Neuronal stem cell (in vitro differentiated cells): ENCODE results near the gene RAB44.

ENCODE experiments used
- DNase-seq: peaks from one replicate; pipeline ENCODE4 v3.0.0-alpha.2; 2013; ENCODE audit warnings: low spot score
- H2AFZ ChIP-seq: one replicate; pipeline ENCODE4 v1.6.1; 2013; ENCODE audit warnings: mild to moderate bottlenecking, low read length, inconsistent platforms
- H2AK5ac ChIP-seq: 2 replicates; pipeline ENCODE4 v1.6.1; 2013; ENCODE audit warnings: low read depth, mild to moderate bottlenecking, inconsistent platforms, low read length, moderate library complexity, mixed read lengths
- H2BK120ac ChIP-seq: 2 replicates; pipeline ENCODE4 v1.6.1; 2013; ENCODE audit warnings: low read depth, mild to moderate bottlenecking, inconsistent platforms, low read length, moderate library complexity, mixed read lengths
- H2BK12ac ChIP-seq: one replicate; pipeline ENCODE4 v1.6.1; 2013; ENCODE audit warnings: low read length, inconsistent platforms
- H2BK15ac ChIP-seq: 2 replicates; pipeline ENCODE4 v1.6.1; 2013; ENCODE audit warnings: mild to moderate bottlenecking, low read length, inconsistent platforms, mixed read lengths
- H2BK5ac ChIP-seq: one replicate; pipeline ENCODE4 v1.6.1; 2013; ENCODE audit warnings: inconsistent platforms, mild to moderate bottlenecking, low read length, moderate library complexity
- H3K14ac ChIP-seq: one replicate; pipeline ENCODE4 v1.6.1; 2013; ENCODE audit warnings: low read length, inconsistent platforms
- H3K18ac ChIP-seq: 2 replicates; pipeline ENCODE4 v1.6.1; 2013; ENCODE audit warnings: low read length, inconsistent platforms
- H3K23ac ChIP-seq: 2 replicates; pipeline ENCODE4 v1.6.1; 2013; ENCODE audit warnings: low read depth, mild to moderate bottlenecking, mixed read lengths, low read length, inconsistent platforms; ENCODE audit not compliant: poor library complexity
- H3K27ac ChIP-seq: replicated peaks from 3 replicates; pipeline ENCODE4 v1.5.1; 2013; ENCODE audit warnings: low read length, inconsistent platforms
- H3K27me3 ChIP-seq, 3 experiments: 2 replicates each; pipeline ENCODE4 v1.6.1; 2013; ENCODE audit warnings: low read length in 3 of 3, mild to moderate bottlenecking in 2 of 3, inconsistent platforms in 1 of 3, low read depth in 1 of 3, mixed read lengths in 1 of 3, moderate library complexity in 1 of 3; ENCODE audit not compliant: control insufficient read depth in 3 of 3, insufficient read depth in 3 of 3
- H3K36me3 ChIP-seq, 2 donors: replicated peaks in 1 of 2; 2 replicates each; pipeline ENCODE4 v1.6.1; 2013; ENCODE audit warnings: low read length in 2 of 2; ENCODE audit not compliant: control insufficient read depth in 2 of 2, insufficient read depth in 2 of 2
- H3K4ac ChIP-seq: 2 replicates; pipeline ENCODE4 v1.6.1; 2013; ENCODE audit warnings: inconsistent platforms, mild to moderate bottlenecking, low read length, moderate library complexity
- H3K4me1 ChIP-seq, 2 donors: 1 replicate in 1 of 2; 2 replicates in 1 of 2; pipeline ENCODE4 v1.6.1; 2013; ENCODE audit warnings: low read length in 2 of 2, low read depth in 1 of 2; ENCODE audit not compliant: control insufficient read depth in 2 of 2, insufficient read depth in 1 of 2
- H3K4me2 ChIP-seq: one replicate; pipeline ENCODE4 v1.6.1; 2013; ENCODE audit warnings: mild to moderate bottlenecking, low read length, inconsistent platforms; ENCODE audit not compliant: insufficient read depth, poor library complexity, severe bottlenecking
- H3K4me3 ChIP-seq, 2 donors: 2 replicates each; pipeline ENCODE4 v1.5.1; 2013; ENCODE audit warnings: low read length in 2 of 2, mild to moderate bottlenecking in 2 of 2, inconsistent platforms in 1 of 2, moderate library complexity in 1 of 2
- H3K79me1 ChIP-seq: one replicate; pipeline ENCODE4 v1.6.1; 2013; ENCODE audit warnings: low read depth, mild to moderate bottlenecking, inconsistent platforms, low read length, moderate library complexity
- H3K9ac ChIP-seq: one replicate; pipeline ENCODE4 v1.6.1; 2013; ENCODE audit warnings: mild to moderate bottlenecking, low read depth, low read length, inconsistent platforms; ENCODE audit not compliant: poor library complexity
- H3K9me3 ChIP-seq, 2 donors: replicated peaks in 1 of 2; 2 replicates each; pipeline versions ENCODE3 to v1.6.1; 2013; ENCODE audit warnings: low read length in 2 of 2, mild to moderate bottlenecking in 2 of 2, inconsistent platforms in 1 of 2, low read depth in 1 of 2, mixed read lengths in 1 of 2, moderate library complexity in 1 of 2; ENCODE audit not compliant: control insufficient read depth in 2 of 2, insufficient read depth in 1 of 2
- H4K8ac ChIP-seq: one replicate; pipeline ENCODE4 v1.6.1; 2013; ENCODE audit warnings: low read depth, mild to moderate bottlenecking, inconsistent platforms, low read length, moderate library complexity
- H4K91ac ChIP-seq: one replicate; pipeline ENCODE4 v1.6.1; 2013; ENCODE audit warnings: low read length, low read depth, mild to moderate bottlenecking, inconsistent platforms; ENCODE audit not compliant: poor library complexity
- WGBS, 2 donors: extraction: QIAGEN DNeasy Blood & Tissue Kit; methylation state at CpG; one replicate each; pipeline ENCODE4 v1.1.7; 2013; ENCODE audit warnings: missing lambda C conversion rate in 2 of 2, mixed read lengths in 1 of 2; ENCODE audit not compliant: insufficient read length in 2 of 2, insufficient replicate concordance in 1 of 2; ENCODE audit errors: extremely low coverage in 2 of 2; 5-methylcytosine and 5-hydroxymethylcytosine counted together

The RAB44 gene

DNA sequence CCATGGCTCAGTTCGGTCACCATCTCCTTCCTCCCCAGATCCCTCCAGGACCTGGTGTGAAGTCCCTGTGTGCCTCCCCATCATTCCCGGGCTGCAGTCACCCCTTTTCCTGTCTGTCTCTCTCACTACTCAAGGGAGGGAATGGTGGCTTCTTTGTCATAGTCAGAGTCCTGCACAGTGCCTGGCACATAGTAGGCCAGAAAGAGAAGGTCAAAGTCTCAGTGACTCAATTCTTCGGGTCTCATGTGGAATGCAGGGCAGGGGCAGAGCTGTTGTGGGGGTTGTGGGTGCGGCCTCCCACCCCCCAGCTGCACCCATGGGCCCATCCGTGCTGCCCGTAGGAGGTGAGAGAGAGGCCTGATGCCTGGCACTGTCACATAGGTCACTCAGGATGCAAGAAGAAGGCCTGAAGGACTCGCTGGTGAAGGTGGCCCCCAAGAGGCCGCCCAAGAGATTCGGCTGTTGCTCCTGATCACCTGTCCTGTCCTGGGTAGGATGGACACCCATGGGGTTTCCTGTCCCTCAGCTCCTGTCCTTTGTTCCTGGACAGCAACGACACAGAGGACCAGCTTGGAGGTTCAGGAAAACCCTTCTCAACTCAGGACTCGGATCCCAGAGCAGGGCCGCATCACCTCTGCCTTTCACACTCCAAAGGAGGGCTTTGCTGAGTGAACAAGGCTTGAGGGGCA is 34.1 kb downstream of the RAB44 start:
- no peak overlapping the region for H3K4me3 ChIP-seq
- H2BK5ac ChIP-seq = no peak overlapping the region
- H2BK15ac ChIP-seq = no peak overlapping the region
- H3K23ac ChIP-seq = no peak overlapping the region
- peak overlapping the region; percentile 32 for H3K18ac ChIP-seq
- peaks cover 0 to 36% (median 0%) of the 10 kb centered on the region in 3 experiments for H3K27me3 ChIP-seq
- peaks cover 2 to 9% of the 10 kb centered on the region in 2 donors for H3K4me1 ChIP-seq
- no peak overlapping the region for H4K91ac ChIP-seq
- no peak overlapping the region for H2BK120ac ChIP-seq
- H3K9ac ChIP-seq = no peak overlapping the region
- no peak overlapping the region for H2AFZ ChIP-seq
- no peak overlapping the region for H3K4me2 ChIP-seq
- no peaks in the 10 kb centered on the region for H3K36me3 ChIP-seq
- no peaks in the 10 kb centered on the region for H3K79me1 ChIP-seq
- H3K27ac ChIP-seq = no peak overlapping the region
- no peak overlapping the region for H3K4ac ChIP-seq
- DNase-seq = no peak
- H4K8ac ChIP-seq = peak overlapping the region; percentile 70
- H2BK12ac ChIP-seq = no peak overlapping the region
- no peaks in the 10 kb centered on the region for H3K9me3 ChIP-seq
- no peak overlapping the region for H3K14ac ChIP-seq
- no CpG with 5 or more reads among the region's 12 CpGs for WGBS, 2 donors
- H2AK5ac ChIP-seq = peak overlapping the region; percentile 56

DNA sequence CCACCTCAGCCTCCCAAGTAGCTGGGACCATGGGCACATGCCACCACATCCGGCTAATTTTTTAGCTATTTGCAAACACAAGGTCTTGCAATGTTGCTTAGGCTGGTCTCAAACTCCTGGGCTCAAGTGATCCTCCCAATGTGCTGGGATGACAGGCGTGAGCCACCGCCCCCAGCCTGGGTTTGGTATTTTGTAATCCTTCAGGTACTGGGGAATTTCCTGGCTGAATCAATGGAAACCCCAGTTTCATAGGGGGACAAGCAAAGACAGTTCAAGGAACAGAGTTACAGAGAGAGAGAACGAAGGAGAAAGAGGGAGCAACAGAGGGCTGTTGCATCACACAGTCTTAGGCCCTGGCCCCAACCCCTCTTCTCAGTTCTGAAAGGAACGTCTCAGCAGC is 35.7 kb downstream of the RAB44 start:
- Histone ChIP-seq H4K8ac (no peak overlapping the region), H3K4ac (no peak overlapping the region), H3K9ac (no peak overlapping the region), H3K23ac (no peak overlapping the region), H3K4me3 (no peak overlapping the region), H2AFZ (no peak overlapping the region), H3K79me1 (no peaks in the 10 kb centered on the region), H3K4me1 (peaks cover 2 to 6% of the 10 kb centered on the region in 2 donors), H3K14ac (no peak overlapping the region), H3K27ac (no peak overlapping the region), H3K4me2 (no peak overlapping the region), H4K91ac (no peak overlapping the region), H3K36me3 (no peaks in the 10 kb centered on the region), H2BK5ac (no peak overlapping the region), H3K27me3 (peaks cover 0 to 47% (median 0%) of the 10 kb centered on the region in 3 experiments), H2BK15ac (no peak overlapping the region), H3K18ac (no peak overlapping the region), H2BK12ac (no peak overlapping the region), H2BK120ac (no peak overlapping the region), H2AK5ac (no peak overlapping the region), H3K9me3 (no peaks in the 10 kb centered on the region)
- no peak for DNase-seq
- no CpG with 5 or more reads among the region's 5 CpGs for WGBS, 2 donors

DNA sequence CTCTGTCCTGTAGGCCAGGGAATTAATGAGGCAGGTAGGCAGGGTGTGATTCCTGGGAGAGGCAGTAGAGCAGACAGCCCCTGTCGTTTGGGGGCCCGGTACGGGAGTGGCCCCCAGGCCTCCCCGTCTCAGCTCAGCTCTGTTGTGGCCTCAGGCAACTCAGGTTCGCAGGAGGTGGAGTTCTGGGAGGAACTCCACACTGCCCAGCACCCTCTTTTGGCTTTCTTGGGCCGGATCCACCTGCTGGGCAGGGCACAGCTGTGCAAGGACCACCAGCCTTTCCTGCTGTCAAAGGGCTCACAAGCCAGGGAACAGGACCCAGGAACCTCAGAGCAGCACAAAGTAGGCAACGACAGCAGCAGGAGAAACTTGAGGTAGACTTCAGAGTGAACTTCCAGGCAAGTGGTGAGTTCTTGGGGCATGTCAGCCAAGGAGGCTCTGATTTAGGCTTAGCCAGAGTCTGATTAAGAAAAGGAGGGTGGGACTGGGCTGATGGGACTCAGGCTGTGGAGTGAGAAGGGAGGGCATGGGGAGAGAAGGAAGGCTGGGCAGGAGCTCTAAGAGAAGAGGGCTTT is 36.9 kb downstream of the RAB44 start:
- H3K4me3 ChIP-seq = no peak overlapping the region

More for the DNA sequence above, 36.9 kb downstream of the RAB44 start:
- Histone ChIP-seq H3K36me3 (no peaks in the 10 kb centered on the region), H2BK120ac (no peak overlapping the region), H3K27me3 (peaks cover 0 to 58% (median 0%) of the 10 kb centered on the region in 3 experiments), H2BK15ac (no peak overlapping the region), H2BK12ac (no peak overlapping the region), H2BK5ac (no peak overlapping the region), H3K79me1 (no peaks in the 10 kb centered on the region), H3K9me3 (no peaks in the 10 kb centered on the region), H3K14ac (no peak overlapping the region), H2AFZ (no peak overlapping the region), H3K4me1 (peaks cover 2 to 6% of the 10 kb centered on the region in 2 donors), H3K18ac (no peak overlapping the region), H4K91ac (no peak overlapping the region), H2AK5ac (no peak overlapping the region), H3K23ac (no peak overlapping the region), H3K9ac (no peak overlapping the region), H3K27ac (no peak overlapping the region), H4K8ac (no peak overlapping the region), H3K4ac (no peak overlapping the region), H3K4me2 (no peak overlapping the region)
- DNase-seq = no peak
- WGBS, 2 donors = no CpG with 5 or more reads among the region's 7 CpGs
